NCI-H510A treated with DMSO at 0.1 percent for 48 hours (cell line): ENCODE results near the gene REXO1.
A peak's percentile ranks its signal among the peaks of the same experiment; 100 is the strongest.
"Not testable (repeated sequence)": the region's sequence is repeated elsewhere in the genome, so short reads cannot be mapped to it uniquely, and the experiment has no call there.

Source experiments
- DNase-seq: peaks from one replicate; lab custom pipeline; 2025; lab: John Stamatoyannopoulos, UW

The REXO1 gene

GRCh38 chr19:1875646-1876495 is 27.6 kb upstream of the REXO1 start:
- peak; percentile 58 for DNase-seq

GRCh38 chr19:1875265-1875645 is 27.0 kb upstream of the REXO1 start:
- not testable (repeated sequence) for DNase-seq

- DNase-seq, result no peak
Measured at GRCh38 chr19:1874554-1875185, 26.4 kb upstream of the REXO1 start.

- no peak for DNase-seq
Measured at GRCh38 chr19:1873524-1874473, 25.5 kb upstream of the REXO1 start.

- DNase-seq, result no peak
Measured at GRCh38 chr19:1872807-1873523, 24.7 kb upstream of the REXO1 start.

GRCh38 chr19:1871630-1872029 is 23.3 kb upstream of the REXO1 start:
- no peak for DNase-seq

- no peak for DNase-seq
Measured at GRCh38 chr19:1871140-1871597, 22.9 kb upstream of the REXO1 start.

GRCh38 chr19:1868971-1869370 is 20.7 kb upstream of the REXO1 start:
- no peak for DNase-seq

GRCh38 chr19:1867349-1867724 is 19.1 kb upstream of the REXO1 start:
- no peak for DNase-seq

GRCh38 chr19:1866693-1867348 is 18.5 kb upstream of the REXO1 start:
- no peak for DNase-seq

- no peak for DNase-seq
Measured at GRCh38 chr19:1865172-1866010, 17.1 kb upstream of the REXO1 start.

GRCh38 chr19:1864480-1865171 is 16.3 kb upstream of the REXO1 start:
- peak; percentile 32 for DNase-seq

- DNase-seq, result peak; percentile 87
Measured at GRCh38 chr19:1863638-1864479, 15.6 kb upstream of the REXO1 start.

GRCh38 chr19:1863328-1863637 is 15.0 kb upstream of the REXO1 start, which contains the start of gene KLF16:
KLF16 (minus strand) TSS chr19:1863579; CDS start chr19:1863497, 82 bp downstream.
- no peak for DNase-seq

- no peak for DNase-seq
Measured at GRCh38 chr19:1862424-1863327, 14.4 kb upstream of the REXO1 start.

GRCh38 chr19:1862068-1862423 is 13.8 kb upstream of the REXO1 start:
- DNase-seq, result no peak

- no peak for DNase-seq
Measured at GRCh38 chr19:1861599-1862031, 13.3 kb upstream of the REXO1 start.
